Activated T-cell treated with anti-CD3 and anti-CD28 coated beads for 1 hour (primary cell): ENCODE measurements around the gene MGST1.

Experiments
- DNase-seq: peaks from one replicate; pipeline ENCODE4 v3.0.0-alpha.2; 2020; ENCODE audit warnings: low read depth

The MGST1 gene, protein sequence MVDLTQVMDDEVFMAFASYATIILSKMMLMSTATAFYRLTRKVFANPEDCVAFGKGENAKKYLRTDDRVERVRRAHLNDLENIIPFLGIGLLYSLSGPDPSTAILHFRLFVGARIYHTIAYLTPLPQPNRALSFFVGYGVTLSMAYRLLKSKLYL

GRCh38 chr12:16347391-16348298 is at the start of gene MGST1:
Gene MGST1, plus strand, starts transcription at chr12:16347645. Its CDS starts 6,608 bp downstream, at chr12:16354253.
- DNase-seq = no peak

GRCh38 chr12:16299403-16299802 is 48.0 kb upstream of the MGST1 start:
- no peak for DNase-seq

GRCh38 chr12:16300122-16300521 is 47.3 kb upstream of the MGST1 start:
- no peak for DNase-seq

DNA sequence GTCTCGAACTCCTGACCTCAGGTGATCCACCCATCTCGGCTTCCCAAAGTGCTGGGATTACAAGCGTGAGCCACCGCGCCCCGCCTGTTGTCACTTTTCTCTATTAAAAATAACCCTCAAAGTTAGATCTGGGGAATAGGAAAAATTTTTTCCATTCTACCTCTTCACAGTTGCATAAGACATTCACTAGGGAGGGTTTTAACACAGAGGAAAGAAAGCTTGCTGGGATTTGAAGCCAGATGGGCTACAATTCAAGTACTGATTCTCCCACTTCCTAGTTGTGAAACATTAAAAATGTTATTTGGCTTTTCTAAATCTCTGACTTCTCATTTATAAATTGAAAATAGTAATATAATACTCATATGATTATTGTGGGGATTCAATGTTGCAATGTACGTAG is 46.7 kb upstream of the MGST1 start:
- no peak for DNase-seq

DNA sequence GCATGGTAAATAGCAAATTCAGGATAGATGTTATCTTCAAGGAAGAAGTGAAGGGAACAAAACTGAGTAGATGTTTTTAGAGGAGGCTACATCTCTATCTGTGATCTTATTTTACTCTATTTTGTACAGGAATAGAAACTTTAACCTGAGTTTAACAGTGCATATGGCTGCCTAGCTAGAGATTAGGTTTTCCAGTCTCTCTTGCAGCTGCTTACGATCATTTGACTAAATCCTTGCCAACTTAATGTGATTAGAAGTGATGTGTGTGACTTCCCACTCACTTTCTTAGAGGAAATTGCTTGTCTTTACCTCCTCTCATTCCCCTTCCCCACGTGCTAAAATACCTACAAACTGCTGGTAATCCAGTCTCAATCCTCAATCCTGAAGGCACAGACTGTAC is 43.5 kb upstream of the MGST1 start:
- no peak for DNase-seq

DNA sequence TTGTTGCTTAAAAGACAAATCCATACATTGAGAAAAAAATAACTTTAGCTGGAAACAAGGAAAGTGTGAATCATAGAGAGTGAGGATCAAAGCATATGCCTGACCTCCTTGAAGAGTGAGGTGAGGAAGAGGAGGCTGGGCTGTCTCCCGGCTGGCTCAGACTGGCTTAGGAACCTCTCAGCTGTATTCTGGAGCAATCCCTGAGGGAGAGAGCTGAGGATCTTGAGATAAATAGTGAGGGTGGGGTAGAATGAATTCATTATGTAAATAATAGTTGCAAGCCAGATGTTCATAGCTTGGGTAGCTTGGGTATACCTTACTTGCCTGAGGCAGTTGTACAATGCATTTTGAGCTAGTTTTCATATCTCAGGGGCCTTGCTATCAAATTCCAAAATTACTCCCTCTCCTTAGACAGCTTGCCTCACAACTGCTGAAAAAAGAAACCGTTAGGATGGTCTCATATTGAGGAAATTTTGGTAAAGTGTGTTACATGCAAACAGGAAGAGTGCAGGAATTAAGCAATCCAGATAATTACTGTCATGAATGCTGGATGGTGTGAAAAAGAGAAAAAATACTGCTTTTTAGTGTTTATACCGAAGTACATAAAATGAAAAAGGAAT is 39.5 kb upstream of the MGST1 start:
- no peak for DNase-seq

DNA sequence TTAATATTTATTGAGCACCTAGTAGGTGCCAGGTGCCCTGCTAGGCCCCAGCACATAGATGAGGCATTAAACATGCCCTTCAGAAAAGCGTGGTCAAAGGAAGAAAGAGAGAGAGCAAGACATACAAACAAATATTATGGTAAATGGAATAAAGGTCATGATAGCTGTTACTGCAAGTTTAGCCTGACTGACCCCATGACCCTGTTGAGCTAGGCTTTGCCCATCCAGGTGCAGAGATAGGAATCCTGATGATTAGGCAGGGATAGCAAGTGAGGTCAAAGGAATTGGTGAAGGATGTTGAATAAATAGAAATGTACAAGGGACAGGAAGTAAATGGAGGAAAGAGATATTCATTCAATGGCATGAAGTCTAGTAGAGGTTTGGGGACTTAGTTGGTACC is 36.5 kb upstream of the MGST1 start:
- DNase-seq = no peak

GRCh38 chr12:16323010-16323409 is 24.4 kb upstream of the MGST1 start:
- no peak for DNase-seq

- DNase-seq = no peak
Observed at GRCh38 chr12:16323638-16324037, 23.8 kb upstream of the MGST1 start.

DNA sequence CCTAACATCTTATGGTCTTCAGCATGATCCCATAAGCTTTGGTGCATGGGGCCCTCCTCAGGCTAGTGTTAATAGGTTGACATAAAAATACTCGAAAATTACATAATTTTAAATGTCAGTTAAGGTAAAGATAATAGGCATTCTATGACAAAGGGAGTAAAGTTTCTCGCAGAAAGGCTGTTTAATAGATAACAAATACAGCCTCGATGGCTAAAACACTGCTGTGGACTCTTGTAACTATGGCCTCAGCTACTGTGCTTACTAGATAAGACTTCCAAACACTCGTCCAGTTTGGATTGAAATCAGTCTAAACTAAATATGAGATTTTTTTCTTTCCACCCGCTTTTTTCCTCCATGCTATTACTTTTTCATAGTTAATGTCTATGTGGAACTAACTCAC is 23.2 kb upstream of the MGST1 start:
- DNase-seq = no peak

DNA sequence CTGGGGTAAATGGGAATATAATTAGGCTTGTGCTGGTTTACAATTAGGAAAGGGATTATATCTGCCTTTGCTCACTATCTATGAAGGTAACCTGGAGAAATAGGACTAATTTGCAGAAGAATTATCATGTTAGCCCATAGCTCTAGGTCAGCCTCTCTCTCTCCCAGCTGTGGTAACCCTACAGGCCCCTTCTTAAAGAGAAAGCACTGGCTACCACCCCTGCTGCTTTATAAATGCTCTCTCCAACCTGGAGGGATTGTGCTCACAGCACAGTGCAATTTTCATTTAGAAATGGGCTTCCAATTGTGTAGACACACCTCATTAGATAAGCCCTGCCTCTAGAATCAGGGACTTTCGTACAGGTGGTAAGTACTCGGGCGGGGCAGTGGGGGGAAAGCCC is 22.7 kb upstream of the MGST1 start:
- no peak for DNase-seq

GRCh38 chr12:16325426-16325825 is 22.0 kb upstream of the MGST1 start:
- no peak for DNase-seq

- no peak for DNase-seq
Observed at GRCh38 chr12:16327963-16328362, 19.5 kb upstream of the MGST1 start.

DNA sequence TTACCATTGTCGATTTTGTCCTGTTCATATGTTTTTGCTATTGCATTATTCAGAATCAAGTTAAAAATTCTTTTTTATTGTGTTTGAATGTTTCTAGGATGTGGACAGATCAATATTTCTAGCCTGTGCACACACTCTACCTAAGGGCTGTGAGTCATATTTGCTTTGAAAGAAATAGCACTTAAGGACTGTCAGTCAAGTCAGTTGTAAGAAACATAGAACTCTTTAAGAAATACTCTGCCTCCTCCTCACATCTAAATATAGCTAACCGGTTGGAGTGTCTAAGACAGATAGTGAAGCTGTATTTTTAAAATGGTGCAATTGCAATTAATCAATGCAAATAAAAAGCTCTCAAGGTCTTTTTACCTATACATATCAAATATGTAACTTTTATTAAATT is 17.9 kb upstream of the MGST1 start:
- no peak for DNase-seq

DNA sequence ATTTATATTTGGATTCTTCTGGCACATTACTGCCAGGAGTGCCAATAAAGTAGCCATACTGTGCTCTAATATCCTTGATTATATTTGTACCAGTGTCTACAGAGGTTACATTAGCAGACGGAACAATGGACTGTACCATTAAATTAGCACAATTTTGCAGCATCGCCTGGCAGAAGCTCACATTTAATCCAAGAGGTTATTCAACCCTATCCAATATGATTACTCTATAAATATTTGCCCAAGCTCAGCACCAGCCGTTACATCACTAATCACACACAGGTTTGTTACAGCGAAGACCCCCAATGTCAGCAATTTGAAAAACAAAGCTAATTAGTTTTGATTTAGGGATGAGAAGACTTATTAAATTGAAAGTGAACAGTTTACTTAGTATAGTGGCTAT is 16.9 kb upstream of the MGST1 start:
- no peak for DNase-seq

GRCh38 chr12:16331998-16332397 is 15.4 kb upstream of the MGST1 start:
- DNase-seq = no peak

DNA sequence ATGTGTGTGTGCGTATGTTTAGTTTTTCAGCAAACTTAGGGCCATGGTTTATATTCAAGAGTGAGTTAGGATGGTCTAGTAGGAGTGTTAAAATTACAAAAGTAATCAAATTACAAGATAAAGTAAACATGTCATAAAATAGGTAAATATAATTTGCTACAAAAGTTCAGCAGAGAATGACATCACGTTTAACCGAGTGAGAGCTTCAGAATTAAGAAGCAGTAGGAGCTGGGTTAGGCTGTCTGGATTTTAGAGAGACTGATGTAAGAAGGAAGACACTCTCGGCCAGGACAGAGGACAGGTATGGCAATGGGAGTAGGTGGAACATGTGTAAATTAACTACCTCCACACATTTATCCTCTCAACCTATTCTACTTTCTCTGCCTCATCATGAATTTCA is 11.6 kb upstream of the MGST1 start:
- DNase-seq = no peak

- no peak for DNase-seq
Observed at GRCh38 chr12:16344269-16344668, 3.2 kb upstream of the MGST1 start.

DNA sequence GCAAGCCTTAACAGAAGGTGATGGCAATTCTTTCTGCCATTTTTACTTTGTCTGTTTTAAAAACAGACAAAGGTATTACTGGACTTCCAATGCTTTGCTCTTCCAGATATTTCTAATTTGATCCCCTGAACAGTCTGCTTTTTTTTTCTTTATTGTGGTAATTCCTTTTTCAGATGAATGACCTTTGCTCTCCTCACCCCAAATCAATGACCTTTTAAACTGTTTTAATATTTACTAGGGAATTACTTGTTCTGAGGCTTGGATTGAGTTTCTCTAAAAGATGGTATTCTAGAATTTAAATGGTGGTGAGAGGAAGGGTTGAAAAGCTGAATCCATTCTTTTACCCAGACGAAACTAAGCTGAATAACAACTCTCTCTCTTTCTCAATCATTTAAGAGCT is 2.3 kb upstream of the MGST1 start:
- DNase-seq = no peak

- DNase-seq = no peak
Observed at GRCh38 chr12:16346958-16347357, 487 bp upstream of the MGST1 start.

GRCh38 chr12:16348435-16349130 is 1.1 kb downstream of the MGST1 start:
- DNase-seq = no peak

DNA sequence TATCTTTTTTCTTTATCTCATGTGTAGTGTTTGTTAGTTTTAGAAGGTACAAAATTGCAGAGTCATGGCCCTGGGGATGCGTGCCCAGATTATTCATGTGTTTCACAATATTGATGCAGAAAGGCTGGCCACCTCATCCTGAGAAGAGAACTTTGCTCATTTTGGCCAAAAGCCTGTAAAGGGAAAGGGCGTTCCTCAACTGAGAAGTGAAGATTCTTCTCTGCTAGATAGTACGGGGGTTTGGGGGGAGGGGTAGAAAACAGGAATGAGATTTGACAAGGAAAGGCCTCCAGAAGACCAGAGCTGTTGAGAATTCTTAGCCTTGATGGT is 1.7 kb downstream of the MGST1 start:
- DNase-seq = no peak

GRCh38 chr12:16350682-16351081 is 3.2 kb downstream of the MGST1 start:
- DNase-seq = no peak
